Colonic mucosa (tissue), 4 donors: Measurements from ENCODE around the gene ATG7. TPM values are rescaled to one million over a fixed set of nuclear protein-coding genes. Genes with fewer than 3 reads are reported as not detected.
"Not testable (repeated sequence)": the region's sequence is repeated elsewhere in the genome, so short reads cannot be mapped to it uniquely, and the experiment has no call there.

Source experiments
- DNase-seq: peaks from one replicate; pipeline ENCODE4 v3.0.0-alpha.2; 2020
- H3K27ac ChIP-seq: fragments of 200-600 bp; one replicate; pipeline ENCODE4 v1.8.0; 2021
- H3K27me3 ChIP-seq: fragments of 200-600 bp; one replicate; pipeline ENCODE4 v1.8.0; 2021
- H3K36me3 ChIP-seq: fragments of 200-600 bp; one replicate; pipeline ENCODE4 v1.8.0; 2021
- H3K4me1 ChIP-seq: fragments of 200-600 bp; one replicate; pipeline ENCODE4 v1.8.0; 2021; ENCODE audit warnings: mild to moderate bottlenecking
- H3K4me3 ChIP-seq: fragments of 200-600 bp; one replicate; pipeline ENCODE4 v1.8.0; 2021
- H3K9ac ChIP-seq, 2 donors: one replicate each; pipeline ENCODE4 v1.7.0; 2013; ENCODE audit warnings: control low read depth in 2 of 2, low read depth in 2 of 2, low read length in 2 of 2
- H3K9me3 ChIP-seq: fragments of 200-600 bp; one replicate; pipeline ENCODE4 v1.8.0; 2021
- CTCF ChIP-seq: fragments of 200-600 bp; IDR thresholded peaks from one replicate; pipeline ENCODE4 v1.8.0; 2022; ENCODE audit warnings: antibody characterized with exemption, mild to moderate bottlenecking
- intact Hi-C: fragments of 100-400 bp; cut with DNase I; formaldehyde crosslinking; loops from one replicate; pipeline ENCODE4 v1.14.1; 2022
- total RNA-seq, 2 donors: library from RNA; stranded (reverse); fragmentation: NEBNext Ultra II Directional in 1 of 2; extraction: Animal tissue kit (Norgen Biotek cat#: 25700) in 1 of 2; gene quantifications; one replicate each; pipeline ENCODE4 v1.2.1, GENCODE V29; 2021
- donor health status: healthy.
- donor health status: DM: no; HTN: no; CAD: no.
- donor health status: DM: no; HTN: no; CAD: no.

ATG7 gene
- total RNA-seq, 2 donors from 2014 or later, result 31.9 to 32.0 TPM

DNA sequence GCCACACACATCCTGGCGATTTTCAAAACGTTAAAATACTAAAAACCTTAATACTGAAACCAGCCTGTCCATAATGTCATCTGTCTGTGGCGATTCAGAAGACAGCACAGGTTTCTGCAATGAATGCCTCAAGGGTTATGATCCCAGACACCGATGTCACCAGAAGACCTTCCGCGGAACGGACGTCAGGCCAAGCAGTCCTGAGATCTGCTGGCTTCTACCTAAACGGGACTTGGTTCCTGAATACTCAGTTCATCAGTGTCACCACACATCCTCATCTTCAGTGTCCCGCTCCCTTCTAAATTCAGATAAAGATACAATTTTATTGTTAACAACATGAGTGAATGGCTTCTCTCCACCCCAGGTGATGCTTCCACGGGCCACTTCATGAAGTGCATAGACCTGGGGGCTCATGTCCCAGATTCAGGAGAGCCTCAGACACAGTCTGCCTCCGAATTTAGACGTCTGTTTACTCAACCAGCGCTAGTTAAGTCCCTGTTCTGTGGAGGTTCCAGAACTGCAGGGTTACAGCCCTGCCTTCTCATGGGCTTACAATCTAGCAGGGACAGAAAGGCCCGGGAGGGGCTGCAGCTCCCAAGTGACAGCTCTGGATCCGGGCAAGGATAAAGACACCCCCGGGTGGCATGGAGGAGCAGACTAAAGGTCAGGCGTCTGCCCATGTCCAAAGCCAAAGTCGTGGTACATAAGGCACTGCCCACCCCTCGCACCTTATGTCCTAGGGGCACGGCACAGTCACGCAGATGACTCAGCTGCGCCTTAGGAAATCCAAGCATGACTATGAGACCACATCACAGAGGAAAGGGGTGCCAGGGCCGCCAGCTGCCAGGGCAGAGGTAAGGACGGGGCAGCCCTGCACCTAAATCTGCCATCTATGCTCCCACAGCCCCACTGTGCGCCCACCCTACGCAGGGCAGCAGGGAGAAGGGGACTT is 295.6 kb downstream of the ATG7 start:
- no peak for TF ChIP-seq CTCF
- H3K9me3 ChIP-seq, result no peaks in the 10 kb centered on the region
- no peaks in the 10 kb centered on the region for H3K27me3 ChIP-seq
- no peak overlapping the region for H3K4me3 ChIP-seq
- peak overlapping the region; percentile 49 to 74 for H3K9ac ChIP-seq
- H3K27ac ChIP-seq, result peak overlapping the region; percentile 77
- H3K4me1 ChIP-seq, result no peaks in the 10 kb centered on the region
- no peak for DNase-seq
- intact Hi-C loops, result no loop called here
- H3K36me3 ChIP-seq, result no peaks in the 10 kb centered on the region

DNA sequence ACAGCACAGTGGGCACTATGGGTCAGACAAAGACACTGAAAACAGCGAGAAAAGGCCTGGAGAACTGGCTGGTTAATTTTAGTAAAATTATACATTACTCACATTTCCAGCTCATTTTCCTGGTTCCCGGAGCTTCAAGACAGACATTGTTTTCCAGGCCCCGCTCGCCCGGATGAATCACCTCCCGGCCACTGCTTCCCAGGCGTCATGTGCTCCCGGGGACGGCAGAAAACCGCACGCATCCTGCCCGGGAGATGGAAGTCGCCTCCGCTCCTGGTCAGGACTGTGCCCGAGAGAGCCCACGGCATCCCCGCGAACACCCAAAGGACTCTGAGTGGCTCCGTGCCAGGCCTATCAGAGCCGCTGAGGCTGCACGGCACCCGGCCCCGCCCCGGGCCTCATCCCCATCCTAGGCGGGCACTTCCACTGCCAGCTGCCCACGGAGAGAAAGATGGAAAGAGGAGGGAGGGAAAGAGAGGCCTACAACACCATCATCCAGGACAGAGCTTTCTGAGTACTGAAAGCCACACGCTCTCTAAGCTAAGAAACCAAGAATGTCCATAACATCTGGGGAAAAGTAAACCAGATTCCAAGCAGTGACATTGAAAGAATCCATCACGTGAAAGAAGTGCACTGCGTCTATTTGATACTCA is 296.4 kb downstream of the ATG7 start:
- Histone ChIP-seq H3K9me3 (no peaks in the 10 kb centered on the region), H3K4me1 (no peaks in the 10 kb centered on the region), H3K27me3 (no peaks in the 10 kb centered on the region), H3K36me3 (no peaks in the 10 kb centered on the region), H3K9ac (peak overlapping the region; percentile 49 to 74), H3K27ac (peak overlapping the region; percentile 77), H3K4me3 (no peak overlapping the region)
- TF ChIP-seq CTCF, result no peak
- DNase-seq, result no peak
- intact Hi-C loops, result no loop called here

DNA sequence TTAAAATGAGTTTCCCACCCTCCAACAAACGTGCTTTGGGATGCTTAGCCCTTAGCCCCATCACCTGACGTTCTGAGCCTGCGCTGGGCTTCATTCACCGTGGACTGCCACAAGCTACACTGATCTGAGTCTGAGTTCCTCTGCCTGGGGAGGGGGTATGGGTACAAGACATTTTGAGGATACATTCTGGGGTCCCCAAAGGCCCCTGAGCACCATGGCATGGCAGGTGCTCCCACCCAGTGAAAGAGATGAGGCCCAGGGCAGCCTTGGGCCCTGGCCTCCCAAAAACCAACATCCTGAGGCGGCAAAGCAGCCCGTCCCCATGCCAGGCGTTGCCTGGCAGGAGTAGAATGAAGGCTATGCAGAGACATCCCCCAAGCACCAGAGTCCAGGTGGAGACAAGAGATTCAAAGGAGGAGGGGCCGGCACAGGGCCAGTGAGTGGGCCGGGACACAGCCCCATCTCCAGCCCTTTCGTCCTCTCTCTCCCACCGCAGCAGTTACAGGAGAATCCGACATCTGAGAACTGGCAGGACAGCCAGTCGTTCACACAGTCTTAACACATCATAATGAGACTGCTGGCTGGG is 297.1 kb downstream of the ATG7 start:
- intact Hi-C loops, result no loop called here
- H3K4me1 ChIP-seq, result no peaks in the 10 kb centered on the region
- H3K9ac ChIP-seq, result peak overlapping the region; percentile 38 to 53
- H3K9me3 ChIP-seq, result no peaks in the 10 kb centered on the region
- DNase-seq, result no peak
- H3K4me3 ChIP-seq, result no peak overlapping the region
- TF ChIP-seq CTCF, result no peak
- H3K27ac ChIP-seq, result peak overlapping the region; percentile 77
- no peaks in the 10 kb centered on the region for H3K36me3 ChIP-seq
- no peaks in the 10 kb centered on the region for H3K27me3 ChIP-seq

- intact Hi-C loops, result no loop called here
- Histone ChIP-seq H3K36me3 (no peaks in the 10 kb centered on the region), H3K27ac (peak overlapping the region; percentile 77), H3K4me3 (no peak overlapping the region), H3K27me3 (no peaks in the 10 kb centered on the region), H3K9me3 (no peaks in the 10 kb centered on the region), H3K4me1 (no peaks in the 10 kb centered on the region), H3K9ac (no peak overlapping the region)
- no peak for TF ChIP-seq CTCF
- no peak for DNase-seq
Observed at GRCh38 chr3:11570251-11570650, 298.1 kb downstream of the ATG7 start.

- H3K9me3 ChIP-seq, result no peaks in the 10 kb centered on the region
- no peak overlapping the region for H3K9ac ChIP-seq
- H3K4me3 ChIP-seq, result no peak overlapping the region
- H3K27ac ChIP-seq, result no peak overlapping the region
- intact Hi-C loops, result no loop called here
- no peaks in the 10 kb centered on the region for H3K4me1 ChIP-seq
- no peak for TF ChIP-seq CTCF
- DNase-seq, result no peak
- H3K27me3 ChIP-seq, result no peaks in the 10 kb centered on the region
- H3K36me3 ChIP-seq, result no peaks in the 10 kb centered on the region
Observed at GRCh38 chr3:11570789-11571495, 298.7 kb downstream of the ATG7 start.

- intact Hi-C loops, H3K4me1 ChIP-seq, H3K27me3 ChIP-seq, H3K27ac ChIP-seq, H3K9me3 ChIP-seq, H3K9ac ChIP-seq, H3K36me3 ChIP-seq, H3K4me3 ChIP-seq, DNase-seq: not testable (repeated sequence)
Observed at GRCh38 chr3:11572660-11573059, 300.5 kb downstream of the ATG7 start.
